Skeletal muscle satellite cell (primary cell): Measurements from ENCODE around the gene SLC11A2.
A peak's percentile ranks its signal among the peaks of the same experiment; 100 is the strongest.

ENCODE experiments used
- H3K27me3 ChIP-seq: 2 replicates; pipeline ENCODE4 v1.7.0; 2013; ENCODE audit warnings: low read length; ENCODE audit not compliant: control insufficient read depth, insufficient read depth
- H3K36me3 ChIP-seq: 2 replicates; pipeline ENCODE4 v1.7.0; 2013; ENCODE audit warnings: mild to moderate bottlenecking, control low read depth, low read length; ENCODE audit not compliant: insufficient read depth
- H3K4me1 ChIP-seq: 2 replicates; pipeline ENCODE4 v1.7.0; 2013; ENCODE audit warnings: low read length; ENCODE audit not compliant: control insufficient read depth, insufficient read depth
- H3K4me2 ChIP-seq: 2 replicates; pipeline ENCODE4 v1.7.0; 2013; ENCODE audit warnings: mild to moderate bottlenecking, low read length
- H3K4me3 ChIP-seq: 2 replicates; pipeline ENCODE4 v1.7.0; 2013; ENCODE audit warnings: low read length
- H3K9ac ChIP-seq: 2 replicates; pipeline ENCODE4 v1.7.0; 2013; ENCODE audit warnings: mild to moderate bottlenecking, low read depth, low read length, moderate library complexity
- H3K9me3 ChIP-seq: replicated peaks from 2 replicates; pipeline ENCODE4 v1.7.0; 2013; ENCODE audit warnings: mild to moderate bottlenecking, control low read depth, low read length

The SLC11A2 gene

DNA sequence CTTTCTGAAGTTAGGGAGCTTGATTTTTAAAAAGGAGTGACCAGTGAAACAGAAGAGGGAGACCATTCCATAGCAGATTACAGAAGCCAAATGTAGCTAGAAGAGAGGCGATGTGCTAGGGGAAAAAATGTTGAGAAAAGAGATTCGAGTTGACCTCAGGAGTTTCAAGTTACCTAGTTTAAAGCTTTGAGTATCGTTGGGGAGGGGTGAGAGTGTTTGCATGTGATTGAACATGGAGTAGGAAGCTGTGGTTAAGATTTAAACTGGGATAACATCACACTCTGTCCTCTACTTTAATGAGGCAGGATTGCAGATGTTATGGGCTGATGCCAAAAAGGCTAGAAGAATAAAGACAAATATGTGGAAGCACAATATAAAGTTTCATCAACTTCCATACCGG lies 25.6 kb upstream of the SLC11A2 start:
- H3K9ac ChIP-seq, result no peak overlapping the region
- H3K4me3 ChIP-seq, result no peak overlapping the region
- H3K27me3 ChIP-seq, result no peaks in the 10 kb centered on the region
- no peaks in the 10 kb centered on the region for H3K9me3 ChIP-seq
- H3K4me2 ChIP-seq, result no peak overlapping the region
- H3K36me3 ChIP-seq, result peaks cover 20% of the 10 kb centered on the region
- H3K4me1 ChIP-seq, result peaks cover 12% of the 10 kb centered on the region

DNA sequence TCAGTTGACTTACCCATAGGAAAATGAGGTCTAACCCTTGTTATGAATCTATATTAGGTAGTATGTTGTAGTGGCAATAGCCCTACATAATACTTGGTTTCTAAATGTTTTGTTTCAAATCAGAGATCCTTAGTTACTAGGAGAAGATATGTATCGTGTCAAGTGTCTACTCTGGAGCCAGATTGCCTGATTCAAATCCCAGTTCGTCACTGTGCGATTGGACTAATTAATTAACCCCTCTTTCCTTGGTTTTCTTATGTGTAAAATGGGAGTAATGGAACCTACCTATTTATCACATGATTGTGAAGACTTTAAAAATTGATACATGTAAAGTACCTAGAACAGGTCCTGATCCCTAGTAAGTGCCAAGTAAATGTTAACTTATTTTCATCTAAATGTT lies 23.3 kb upstream of the SLC11A2 start:
- Histone ChIP-seq H3K4me2 (peak overlapping the region; percentile 90), H3K27me3 (no peaks in the 10 kb centered on the region), H3K36me3 (peaks cover 13% of the 10 kb centered on the region), H3K4me1 (peaks cover 12% of the 10 kb centered on the region), H3K9me3 (no peaks in the 10 kb centered on the region), H3K9ac (peak overlapping the region; percentile 87), H3K4me3 (peak overlapping the region; percentile 86)

DNA sequence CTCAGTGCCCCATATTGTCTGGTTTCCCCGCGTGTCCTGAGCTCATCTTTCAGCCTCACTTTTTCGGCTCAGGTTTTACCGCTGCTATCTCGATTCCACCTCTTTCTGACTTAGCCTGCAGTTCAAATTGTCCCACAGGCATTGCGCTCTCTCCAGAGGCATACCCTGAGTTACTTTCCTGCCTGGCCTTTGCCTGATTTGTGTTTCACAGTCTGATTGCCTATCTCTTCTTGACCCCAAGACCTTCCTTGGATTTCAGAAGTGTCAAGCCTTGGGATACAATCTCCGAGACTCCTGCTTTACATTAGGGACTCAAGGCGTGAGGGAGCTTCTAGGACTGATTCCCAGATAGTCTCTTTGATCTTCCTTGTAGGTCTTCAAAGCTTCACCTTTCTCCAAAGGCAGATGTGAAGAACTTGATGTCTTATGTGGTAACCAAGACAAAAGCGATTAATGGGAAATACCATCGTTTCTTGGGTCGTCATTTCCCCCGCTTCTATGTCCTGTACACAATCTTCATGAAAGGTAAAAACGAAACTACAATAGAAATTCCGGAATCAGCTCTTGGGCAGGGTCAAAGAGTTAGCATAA lies 22.6 kb upstream of the SLC11A2 start:
- Histone ChIP-seq H3K9me3 (no peaks in the 10 kb centered on the region), H3K4me1 (peaks cover 12% of the 10 kb centered on the region), H3K36me3 (peaks cover 6% of the 10 kb centered on the region), H3K4me2 (peak overlapping the region; percentile 90), H3K27me3 (no peaks in the 10 kb centered on the region), H3K4me3 (peak overlapping the region; percentile 86), H3K9ac (peak overlapping the region; percentile 87)

DNA sequence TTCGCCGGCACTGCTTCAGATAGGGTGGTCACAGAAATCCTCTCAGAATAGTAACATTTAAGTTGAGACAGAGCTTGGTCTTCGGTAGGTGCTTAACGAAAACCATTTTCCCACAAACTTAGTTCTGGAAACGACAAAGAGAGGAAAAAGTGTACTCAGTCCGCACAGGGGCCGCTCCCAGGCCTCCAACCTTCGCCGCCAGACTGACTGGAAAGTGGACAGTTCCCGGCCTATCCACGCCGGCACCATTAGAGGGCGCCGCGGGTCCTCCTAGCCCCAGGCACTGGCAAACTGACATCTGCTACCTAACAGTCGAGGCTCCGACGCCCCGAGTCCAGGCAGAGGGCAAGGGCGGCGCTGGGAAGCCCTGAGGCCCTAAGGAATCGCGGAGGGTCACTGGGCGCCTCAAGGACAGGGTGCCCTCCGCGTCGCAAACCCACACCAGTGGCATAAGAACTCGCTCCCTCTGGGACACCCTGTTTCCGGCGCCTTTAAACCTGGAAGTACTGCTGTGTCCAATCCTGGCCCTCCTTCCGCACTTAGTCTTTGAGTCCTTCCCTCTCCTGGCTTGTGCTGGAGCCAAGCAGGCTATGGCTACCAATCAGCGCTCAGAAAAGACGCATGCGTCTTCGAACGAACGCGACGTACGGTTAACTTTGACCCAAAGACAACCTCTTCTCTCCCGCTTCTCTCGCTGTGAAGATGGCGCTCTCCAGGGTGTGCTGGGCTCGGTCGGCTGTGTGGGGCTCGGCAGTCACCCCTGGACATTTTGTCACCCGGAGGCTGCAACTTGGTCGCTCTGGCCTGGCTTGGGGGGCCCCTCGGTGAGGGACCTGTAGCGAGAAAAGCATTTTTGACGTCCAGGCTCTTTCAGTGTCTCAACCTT lies 21.7 kb upstream of the SLC11A2 start, which contains the start of gene LETMD1:
LETMD1 (plus strand) TSS at position 673 of the 886 bp plus-strand sequence; CDS start at position 703, 30 bp downstream.
- peak within 1 kb of the TSS; percentile 86 for H3K4me3 ChIP-seq
- H3K36me3 ChIP-seq, result peaks cover 3% of the 10 kb centered on the region
- no peaks in the 10 kb centered on the region for H3K9me3 ChIP-seq
- H3K9ac ChIP-seq, result peak within 1 kb of the TSS; percentile 87
- no peaks in the 10 kb centered on the region for H3K27me3 ChIP-seq
- peak within 1 kb of the TSS; percentile 90 for H3K4me2 ChIP-seq
- peaks cover 12% of the 10 kb centered on the region for H3K4me1 ChIP-seq

DNA sequence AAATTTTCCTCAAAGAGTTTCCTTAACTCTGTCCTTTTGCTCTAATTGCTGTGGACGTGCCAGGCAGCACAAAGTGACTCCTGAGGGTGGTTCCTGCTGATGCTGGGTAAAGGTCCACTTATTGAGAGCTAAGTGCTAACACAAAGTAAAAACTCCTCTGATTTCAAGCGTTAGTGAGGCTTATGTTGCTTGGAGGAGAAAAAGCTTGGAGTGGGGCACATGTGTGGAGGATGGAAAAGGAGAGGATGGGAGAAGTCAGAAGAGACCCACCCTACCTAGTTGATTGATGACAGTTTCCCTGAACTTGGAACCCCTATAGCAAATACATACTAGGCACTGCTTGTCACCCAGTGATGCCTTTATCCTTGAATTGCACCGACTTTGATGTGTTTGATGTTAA lies 10.1 kb upstream of the SLC11A2 start:
- H3K36me3 ChIP-seq, result no peaks in the 10 kb centered on the region
- no peak overlapping the region for H3K4me3 ChIP-seq
- no peaks in the 10 kb centered on the region for H3K27me3 ChIP-seq
- peaks cover 7% of the 10 kb centered on the region for H3K4me1 ChIP-seq
- H3K9me3 ChIP-seq, result no peaks in the 10 kb centered on the region
- no peak overlapping the region for H3K9ac ChIP-seq
- no peak overlapping the region for H3K4me2 ChIP-seq

DNA sequence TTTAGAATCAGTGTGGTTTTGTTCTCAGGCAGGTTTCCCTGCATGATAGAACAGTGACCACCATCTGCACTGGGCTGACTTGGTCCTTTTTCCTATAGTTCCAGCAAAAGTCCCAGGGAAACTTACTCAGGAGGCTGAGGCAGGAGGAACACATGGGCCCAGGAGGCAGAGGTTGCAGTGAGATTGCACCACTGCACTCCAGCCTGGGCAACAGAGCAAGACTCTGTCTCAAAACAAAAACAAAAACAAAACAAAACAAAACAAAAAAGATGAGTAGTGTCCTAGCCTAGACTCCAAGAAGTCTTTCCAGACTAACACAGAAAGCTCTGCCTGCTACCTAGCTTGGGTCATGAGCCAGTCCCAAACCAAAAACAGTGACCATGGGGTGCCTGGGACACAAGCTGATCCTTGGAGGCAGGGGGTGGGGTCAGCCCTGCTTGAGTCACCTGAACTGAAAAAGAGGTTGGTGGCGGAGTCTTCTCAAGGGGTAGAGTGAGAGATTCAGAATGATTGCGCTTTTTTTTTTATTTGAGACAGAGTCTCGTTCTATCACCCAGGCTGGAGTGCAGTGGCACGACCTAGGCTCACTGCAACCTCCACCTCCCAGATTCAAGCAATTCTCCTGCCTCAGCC lies 7.4 kb upstream of the SLC11A2 start:
- Histone ChIP-seq H3K27me3 (peaks cover 8% of the 10 kb centered on the region), H3K4me1 (peaks cover 7% of the 10 kb centered on the region), H3K4me3 (no peak overlapping the region), H3K36me3 (no peaks in the 10 kb centered on the region), H3K9ac (no peak overlapping the region), H3K4me2 (no peak overlapping the region), H3K9me3 (no peaks in the 10 kb centered on the region)

DNA sequence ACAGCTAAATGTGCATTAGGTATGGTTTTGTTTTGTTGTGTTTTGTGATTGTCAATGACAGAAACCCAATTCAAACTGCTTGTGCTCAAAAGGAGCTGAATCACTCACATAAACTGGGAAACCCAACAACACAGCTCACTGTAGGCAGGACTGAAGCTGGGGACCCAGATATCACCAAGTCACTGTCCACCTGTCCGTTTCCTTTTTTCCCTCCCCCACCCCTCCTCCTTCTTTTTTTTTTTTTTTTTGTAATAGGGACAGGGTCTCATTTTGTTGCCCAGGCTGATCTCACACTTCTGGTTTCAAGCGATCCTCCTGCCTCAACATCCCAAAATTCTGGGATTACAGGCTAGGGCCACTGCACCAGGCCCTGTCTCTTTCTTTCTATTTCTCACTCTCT lies 6.9 kb upstream of the SLC11A2 start:
- Histone ChIP-seq H3K4me2 (no peak overlapping the region), H3K27me3 (peaks cover 8% of the 10 kb centered on the region)

DNA sequence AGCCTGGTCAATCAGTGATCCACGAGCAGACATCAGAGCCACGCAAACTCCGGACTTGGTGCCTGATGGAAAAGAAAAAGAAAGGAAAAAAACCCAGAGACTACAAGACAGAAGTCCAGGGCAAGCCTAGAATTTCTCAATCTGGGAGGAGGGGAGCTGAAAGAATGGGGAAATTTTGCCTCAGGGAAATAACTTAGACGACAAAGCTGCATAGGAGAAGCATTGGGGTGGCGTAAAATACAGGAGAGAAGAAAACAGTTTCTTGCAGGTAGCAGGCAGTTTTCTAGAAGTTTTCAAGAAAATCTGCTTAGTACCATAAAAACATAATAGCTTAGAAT lies 2.6 kb upstream of the SLC11A2 start:
- H3K4me3 ChIP-seq, result no peak overlapping the region
- peaks cover 20% of the 10 kb centered on the region for H3K4me1 ChIP-seq

More for the DNA sequence above, 6.9 kb upstream of the SLC11A2 start:
- Histone ChIP-seq H3K9me3 (no peaks in the 10 kb centered on the region), H3K9ac (no peak overlapping the region), H3K4me1 (peaks cover 6% of the 10 kb centered on the region), H3K4me3 (no peak overlapping the region), H3K36me3 (no peaks in the 10 kb centered on the region)

DNA sequence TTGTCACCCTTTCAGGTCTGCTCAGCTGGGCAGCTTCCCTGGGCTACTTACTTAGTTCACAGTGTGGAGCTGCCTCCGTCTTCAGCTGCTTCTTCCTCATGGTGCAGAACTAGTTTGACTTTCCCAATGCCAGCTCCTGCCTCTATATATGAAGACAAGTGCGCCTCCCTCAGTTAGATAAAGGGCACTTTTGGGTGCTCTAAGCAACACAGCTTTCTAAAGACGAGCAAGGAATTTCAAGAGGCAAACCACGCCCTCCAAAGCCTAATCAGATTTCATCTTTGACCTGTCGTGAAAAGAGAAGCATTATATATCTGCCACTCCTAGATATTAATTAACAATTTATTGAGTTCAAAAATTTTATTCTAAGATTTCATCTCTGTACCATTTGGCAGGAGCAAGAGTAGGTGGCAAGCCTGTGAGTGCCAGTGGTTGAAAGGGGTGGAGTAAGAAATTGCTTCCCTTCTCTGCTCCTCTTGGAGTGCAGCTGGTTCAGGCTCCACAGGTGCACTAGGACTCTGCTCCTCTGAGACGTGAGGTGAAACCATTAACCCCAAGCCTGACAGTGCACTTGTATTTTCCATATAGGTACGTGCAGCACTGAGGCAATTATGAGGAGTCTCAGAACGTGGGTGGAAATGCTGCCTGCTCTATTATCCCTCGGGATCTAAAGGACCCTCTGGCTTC lies 2.1 kb upstream of the SLC11A2 start:
- H3K27me3 ChIP-seq, result peaks cover 8% of the 10 kb centered on the region
- H3K4me3 ChIP-seq, result no peak overlapping the region
- H3K9ac ChIP-seq, result no peak overlapping the region
- H3K4me1 ChIP-seq, result peaks cover 24% of the 10 kb centered on the region
- H3K9me3 ChIP-seq, result no peaks in the 10 kb centered on the region
- H3K4me2 ChIP-seq, result no peak overlapping the region
- no peaks in the 10 kb centered on the region for H3K36me3 ChIP-seq

More for the DNA sequence above, 2.6 kb upstream of the SLC11A2 start:
- Histone ChIP-seq H3K36me3 (no peaks in the 10 kb centered on the region), H3K27me3 (peaks cover 8% of the 10 kb centered on the region), H3K9me3 (no peaks in the 10 kb centered on the region), H3K4me2 (no peak overlapping the region), H3K9ac (no peak overlapping the region)

DNA sequence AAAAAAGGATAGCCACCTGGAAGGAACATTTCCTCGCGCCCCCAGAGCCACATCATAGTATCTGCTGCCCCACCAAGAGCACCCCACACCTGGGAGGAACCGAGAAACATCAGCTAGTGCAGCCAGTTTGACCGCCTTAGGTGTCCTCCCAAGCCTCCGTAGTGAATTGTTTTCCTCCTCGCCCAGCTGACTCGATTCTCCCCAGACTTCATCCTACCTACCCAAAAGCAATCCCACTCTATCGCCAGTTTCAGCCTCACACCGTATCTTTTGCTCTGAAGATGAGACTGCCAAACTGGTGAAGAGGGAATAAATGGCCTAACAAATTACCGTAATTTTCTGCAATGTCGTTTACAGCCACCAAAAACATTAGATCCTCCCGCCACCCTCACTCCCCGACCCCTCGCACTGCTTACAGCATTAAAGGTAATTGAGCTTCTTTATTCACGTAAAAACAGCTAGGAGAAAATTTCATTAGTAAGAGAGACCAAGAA lies 1.2 kb upstream of the SLC11A2 start:
- no peak overlapping the region for H3K4me3 ChIP-seq
- no peaks in the 10 kb centered on the region for H3K36me3 ChIP-seq
- H3K9me3 ChIP-seq, result no peaks in the 10 kb centered on the region
- no peak overlapping the region for H3K4me2 ChIP-seq
- H3K9ac ChIP-seq, result no peak overlapping the region
- H3K4me1 ChIP-seq, result peaks cover 24% of the 10 kb centered on the region
- peaks cover 8% of the 10 kb centered on the region for H3K27me3 ChIP-seq

DNA sequence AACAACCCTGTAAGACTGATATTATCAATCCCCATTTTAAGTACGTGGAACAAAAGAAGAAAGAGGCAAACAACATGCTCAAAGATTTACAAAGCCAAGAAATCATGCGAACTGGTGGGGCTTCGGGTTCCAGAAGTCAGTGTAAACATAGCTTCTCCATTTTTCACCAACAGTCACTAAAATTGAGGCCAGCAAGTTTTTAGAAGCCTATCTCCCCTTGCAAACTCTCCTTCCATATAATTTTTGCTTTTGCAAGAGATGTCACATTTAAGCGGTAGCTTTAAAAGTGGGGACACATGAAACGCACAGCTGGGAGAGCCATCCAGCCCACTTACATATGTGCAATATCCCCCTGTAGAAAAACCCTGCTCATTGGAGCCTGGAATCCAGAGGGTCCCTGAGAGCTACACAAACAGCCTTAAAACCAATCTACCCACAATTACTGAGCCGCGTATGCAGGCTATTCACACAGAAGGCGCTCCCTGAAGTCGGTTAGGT lies 797 bp downstream of the SLC11A2 start:
- Histone ChIP-seq H3K4me1 (peaks cover 24% of the 10 kb centered on the region), H3K4me3 (peak overlapping the region; percentile 90), H3K9ac (peak overlapping the region; percentile 87), H3K4me2 (peak overlapping the region; percentile 86), H3K36me3 (no peaks in the 10 kb centered on the region), H3K9me3 (no peaks in the 10 kb centered on the region), H3K27me3 (peaks cover 8% of the 10 kb centered on the region)
